Activated naive CD8-positive, alpha-beta T cell treated with anti-CD3 and anti-CD28 coated beads for 36 hours (primary cell): Measurements from ENCODE around the gene RPL9. TPM values are rescaled to one million over a fixed set of nuclear protein-coding genes. Genes with fewer than 3 reads are reported as not detected.
A peak's percentile ranks its signal among the peaks of the same experiment; 100 is the strongest.
"Not testable (repeated sequence)": the region's sequence is repeated elsewhere in the genome, so short reads cannot be mapped to it uniquely, and the experiment has no call there.

Experiments used
- DNase-seq: peaks from one replicate; pipeline ENCODE4 v3.0.0; 2021
- H3K27ac Mint-ChIP-seq: one replicate; pipeline ENCODE4 v1.8.0; 2022; ENCODE audit warnings: mild to moderate bottlenecking, moderate library complexity, mixed read lengths
- H3K27me3 Mint-ChIP-seq: one replicate; pipeline ENCODE4 v1.8.0; 2022; ENCODE audit warnings: mild to moderate bottlenecking, mixed read lengths
- H3K36me3 Mint-ChIP-seq: one replicate; pipeline ENCODE4 v1.8.0; 2021; ENCODE audit warnings: mild to moderate bottlenecking, mixed read lengths
- H3K4me1 Mint-ChIP-seq: one replicate; pipeline ENCODE4 v1.8.0; 2021; ENCODE audit warnings: mixed read lengths
- H3K4me3 Mint-ChIP-seq: one replicate; pipeline ENCODE4 v1.8.0; 2022; ENCODE audit warnings: mild to moderate bottlenecking, moderate library complexity, mixed read lengths
- H3K9me3 Mint-ChIP-seq: one replicate; pipeline ENCODE4 v1.8.0; 2022; ENCODE audit warnings: mixed read lengths
- total RNA-seq, 2 experiments: library from RNA; stranded (reverse); gene quantifications; one replicate each; pipeline ENCODE4 v1.2.3, GENCODE V29; 2021

Gene RPL9
- total RNA-seq, 2 experiments from 2014 or later = 1,739 to 1,814 TPM

- no peak overlapping the region for H3K4me3 Mint-ChIP-seq
- no peaks in the 10 kb centered on the region for H3K27me3 Mint-ChIP-seq
Measured at GRCh38 chr4:39480251-39480650, 21.5 kb upstream of the RPL9 start.

GRCh38 chr4:39476187-39476895 lies 17.6 kb upstream of the RPL9 start:
- peaks cover 5% of the 10 kb centered on the region for H3K36me3 Mint-ChIP-seq
- H3K27me3 Mint-ChIP-seq = no peaks in the 10 kb centered on the region
- H3K4me1 Mint-ChIP-seq = no peaks in the 10 kb centered on the region
- DNase-seq = no peak
- H3K27ac Mint-ChIP-seq = no peak overlapping the region
- H3K9me3 Mint-ChIP-seq = no peaks in the 10 kb centered on the region
- no peak overlapping the region for H3K4me3 Mint-ChIP-seq

More at GRCh38 chr4:39480251-39480650, 21.5 kb upstream of the RPL9 start:
- H3K36me3 Mint-ChIP-seq = no peaks in the 10 kb centered on the region
- H3K4me1 Mint-ChIP-seq = no peaks in the 10 kb centered on the region
- H3K9me3 Mint-ChIP-seq = no peaks in the 10 kb centered on the region
- no peak overlapping the region for H3K27ac Mint-ChIP-seq
- no peak for DNase-seq

- Mint-ChIP-seq H3K36me3 (peaks cover 21% of the 10 kb centered on the region), H3K4me1 (peaks cover 8% of the 10 kb centered on the region), H3K9me3 (no peaks in the 10 kb centered on the region), H3K27ac (no peak overlapping the region), H3K4me3 (no peak overlapping the region), H3K27me3 (no peaks in the 10 kb centered on the region)
- no peak for DNase-seq
Measured at GRCh38 chr4:39472396-39472795, 13.7 kb upstream of the RPL9 start.

- no peak for DNase-seq
- no peak overlapping the region for H3K27ac Mint-ChIP-seq
- H3K27me3 Mint-ChIP-seq = no peaks in the 10 kb centered on the region
- no peaks in the 10 kb centered on the region for H3K9me3 Mint-ChIP-seq
- peaks cover 21% of the 10 kb centered on the region for H3K36me3 Mint-ChIP-seq
- H3K4me1 Mint-ChIP-seq = peaks cover 8% of the 10 kb centered on the region
- no peak overlapping the region for H3K4me3 Mint-ChIP-seq
Measured at GRCh38 chr4:39470402-39470801, 11.7 kb upstream of the RPL9 start.

GRCh38 chr4:39469429-39470077 lies 10.8 kb upstream of the RPL9 start:
- peaks cover 14% of the 10 kb centered on the region for H3K4me1 Mint-ChIP-seq
- no peak for DNase-seq
- no peaks in the 10 kb centered on the region for H3K27me3 Mint-ChIP-seq
- no peaks in the 10 kb centered on the region for H3K9me3 Mint-ChIP-seq
- H3K27ac Mint-ChIP-seq = peak overlapping the region; percentile 79
- peaks cover 27% of the 10 kb centered on the region for H3K36me3 Mint-ChIP-seq
- H3K4me3 Mint-ChIP-seq = no peak overlapping the region

- no peaks in the 10 kb centered on the region for H3K27me3 Mint-ChIP-seq
- no peak for DNase-seq
- no peak overlapping the region for H3K4me3 Mint-ChIP-seq
- H3K4me1 Mint-ChIP-seq = peaks cover 15% of the 10 kb centered on the region
- peaks cover 35% of the 10 kb centered on the region for H3K36me3 Mint-ChIP-seq
- no peaks in the 10 kb centered on the region for H3K9me3 Mint-ChIP-seq
- no peak overlapping the region for H3K27ac Mint-ChIP-seq
Measured at GRCh38 chr4:39467464-39467863, 8.7 kb upstream of the RPL9 start.

- DNase-seq = no peak
- peaks cover 15% of the 10 kb centered on the region for H3K4me1 Mint-ChIP-seq
- H3K27ac Mint-ChIP-seq = no peak overlapping the region
- no peaks in the 10 kb centered on the region for H3K27me3 Mint-ChIP-seq
- H3K9me3 Mint-ChIP-seq = no peaks in the 10 kb centered on the region
- no peak overlapping the region for H3K4me3 Mint-ChIP-seq
- H3K36me3 Mint-ChIP-seq = peaks cover 33% of the 10 kb centered on the region
Measured at GRCh38 chr4:39466747-39467146, 8.0 kb upstream of the RPL9 start.

GRCh38 chr4:39464886-39465501 lies 6.3 kb upstream of the RPL9 start:
- DNase-seq = no peak
- peaks cover 34% of the 10 kb centered on the region for H3K36me3 Mint-ChIP-seq
- H3K9me3 Mint-ChIP-seq = no peaks in the 10 kb centered on the region
- H3K27ac Mint-ChIP-seq = peak overlapping the region; percentile 19
- no peak overlapping the region for H3K4me3 Mint-ChIP-seq
- H3K27me3 Mint-ChIP-seq = no peaks in the 10 kb centered on the region
- H3K4me1 Mint-ChIP-seq = peaks cover 23% of the 10 kb centered on the region

GRCh38 chr4:39458161-39458504 lies 589 bp downstream of the RPL9 start:
- H3K27me3 Mint-ChIP-seq, H3K9me3 Mint-ChIP-seq, DNase-seq: not testable (repeated sequence)
- Mint-ChIP-seq H3K27ac (peak overlapping the region; percentile 100), H3K36me3 (peaks cover 68% of the 10 kb centered on the region), H3K4me1 (peaks cover 44% of the 10 kb centered on the region), H3K4me3 (peak overlapping the region; percentile 94)

GRCh38 chr4:39456946-39457763 lies 1.6 kb downstream of the RPL9 start:
- DNase-seq = no peak

GRCh38 chr4:39455486-39455885 lies 3.2 kb downstream of the RPL9 start:
- Mint-ChIP-seq H3K27ac (peak overlapping the region; percentile 74), H3K27me3 (no peaks in the 10 kb centered on the region), H3K4me3 (peak overlapping the region; percentile 94), H3K9me3 (no peaks in the 10 kb centered on the region), H3K4me1 (peaks cover 56% of the 10 kb centered on the region), H3K36me3 (peaks cover 82% of the 10 kb centered on the region)
- DNase-seq = no peak

More at GRCh38 chr4:39456946-39457763, 1.6 kb downstream of the RPL9 start:
- Mint-ChIP-seq H3K27me3 (no peaks in the 10 kb centered on the region), H3K9me3 (no peaks in the 10 kb centered on the region), H3K4me3 (peak overlapping the region; percentile 94), H3K4me1 (peaks cover 51% of the 10 kb centered on the region), H3K36me3 (peaks cover 76% of the 10 kb centered on the region), H3K27ac (peak overlapping the region; percentile 100)

- Mint-ChIP-seq H3K36me3 (peaks cover 84% of the 10 kb centered on the region), H3K27me3 (no peaks in the 10 kb centered on the region), H3K4me3 (no peak overlapping the region), H3K27ac (peak overlapping the region; percentile 74), H3K9me3 (no peaks in the 10 kb centered on the region), H3K4me1 (peaks cover 56% of the 10 kb centered on the region)
- DNase-seq = no peak
Measured at GRCh38 chr4:39453738-39454137, 5.0 kb downstream of the RPL9 start.

GRCh38 chr4:39452860-39453587 lies 5.7 kb downstream of the RPL9 start:
- peak overlapping the region; percentile 68 for H3K27ac Mint-ChIP-seq

GRCh38 chr4:39452153-39452859 lies 6.4 kb downstream of the RPL9 start:
- Mint-ChIP-seq H3K27ac (peak overlapping the region; percentile 54), H3K4me3 (peak overlapping the region; percentile 29), H3K27me3 (no peaks in the 10 kb centered on the region), H3K4me1 (peaks cover 59% of the 10 kb centered on the region), H3K36me3 (peaks cover 70% of the 10 kb centered on the region), H3K9me3 (no peaks in the 10 kb centered on the region)
- no peak for DNase-seq

More at GRCh38 chr4:39452860-39453587, 5.7 kb downstream of the RPL9 start:
- H3K4me1 Mint-ChIP-seq = peaks cover 57% of the 10 kb centered on the region
- no peaks in the 10 kb centered on the region for H3K27me3 Mint-ChIP-seq
- peak overlapping the region; percentile 32 for H3K4me3 Mint-ChIP-seq
- no peaks in the 10 kb centered on the region for H3K9me3 Mint-ChIP-seq
- no peak for DNase-seq
- H3K36me3 Mint-ChIP-seq = peaks cover 77% of the 10 kb centered on the region
